Measurements from ENCODE around the gene ZNF549. TPM values are rescaled to one million over a fixed set of nuclear protein-coding genes. Genes with fewer than 3 reads are reported as not detected.

ZNF549 gene
- total and polyA plus RNA-seq, 2 of the 13 experiments (the other 11 are each of a cell fraction or from before 2014, with no cell fraction given): 2.8 to 6.4 TPM

DNA sequence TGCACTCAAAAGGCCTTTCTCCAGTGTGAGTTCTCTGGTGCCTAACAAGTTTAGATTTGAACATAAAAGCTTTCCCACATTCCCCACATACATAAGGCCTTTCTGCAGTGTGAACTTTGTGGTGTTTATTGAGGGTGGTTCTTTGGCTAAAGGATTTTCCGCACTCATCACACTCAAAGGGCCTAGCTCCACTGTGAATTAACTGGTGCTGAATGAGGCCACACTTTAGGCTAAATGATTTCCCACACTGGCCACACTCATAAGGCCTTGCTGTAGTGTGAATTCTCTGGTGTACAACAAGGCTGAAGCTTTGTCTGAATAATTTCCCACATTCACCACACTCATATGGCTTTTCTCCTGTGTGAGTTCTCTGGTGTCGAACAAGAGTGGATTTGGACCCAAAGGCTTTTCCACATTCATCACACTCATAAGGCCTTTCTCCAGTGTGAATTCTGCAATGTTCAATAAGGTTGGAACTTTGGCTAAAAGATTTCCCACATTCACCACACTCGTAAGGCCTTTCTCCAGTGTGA lies 45.3 kb downstream of the ZNF549 start:
- peaks cover 78% of the 10 kb centered on the region for H3K9me3 ChIP-seq (ENCODE audit: low read length)
- no peak for ATAC-seq

DNA sequence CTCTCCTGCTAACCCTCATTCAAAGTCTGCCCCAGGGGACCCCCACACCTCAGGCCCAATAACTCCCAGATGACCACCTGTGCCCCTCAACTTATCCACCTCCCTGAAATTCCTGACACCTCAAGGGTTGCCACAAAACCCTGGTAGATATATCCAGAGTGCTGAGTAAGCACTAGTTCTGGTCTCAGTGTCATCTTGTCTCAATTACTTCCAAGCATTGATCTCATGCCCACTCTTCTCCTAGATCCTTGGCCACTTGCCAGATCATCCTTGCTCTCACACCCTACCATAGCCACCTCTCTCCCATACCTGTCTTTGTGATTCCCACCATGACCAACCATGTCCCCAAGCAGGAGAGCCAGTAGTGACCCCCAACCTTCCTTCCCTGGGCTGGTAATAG lies 49.5 kb downstream of the ZNF549 start:
- no peak overlapping the region for H3K4me3 ChIP-seq (replicated peaks in 1 of 3; ENCODE audit: insufficient read depth in 1 of 3, low read depth in 2 of 3, low read length in 3 of 3)
- FAIRE-seq (no peak), DNase-seq (ENCODE audit: low spot score) (no peak), ATAC-seq (no peak)
- no peak overlapping the region for H3K9ac ChIP-seq (ENCODE audit: insufficient read depth, low read depth, low read length)
- intact Hi-C loops (cut with micrococcal nuclease; ENCODE audit: unreplicated experiment): no loop called here
- ChIA-PET CTCF (ENCODE audit: low intra/inter-chr PET ratio, low total read pairs) (no interaction called here), POLR2A (no interaction called here)
- peaks cover 14 to 51% of the 10 kb centered on the region in 2 experiments for H3K36me3 ChIP-seq (replicated peaks in 1 of 2; ENCODE audit: control insufficient read depth in 1 of 2, insufficient read depth in 2 of 2, low read length in 2 of 2)
- H2AFZ ChIP-seq (ENCODE audit: low read length): no peak overlapping the region
- H3K4me1 ChIP-seq (ENCODE audit: insufficient read depth, low read length): peaks cover 16% of the 10 kb centered on the region
- no peaks in the 10 kb centered on the region; a peak in 1 of 5 replicates for H3K27me3 ChIP-seq (ENCODE audit: control insufficient read depth in 1 of 2, insufficient read depth in 2 of 2, low read length in 2 of 2)
- TF ChIP-seq LCORL (IDR thresholded peaks at IDR 0.05) (0 out of 2 replicates have a peak, but pooled peaks have one; percentile 28), LCORL (CRISPR knock-in tag; IDR thresholded peaks at IDR 0.05) (no peak), MAFK (conservative IDR thresholded peaks at IDR 0.05 in 1 of 2, IDR thresholded peaks at IDR 0.05 in 1 of 2; ENCODE audit: low read length in 2 of 2) (peak; percentile 72 to 80), GATAD2A (CRISPR knock-in tag; IDR thresholded peaks at IDR 0.05) (no peak), FOXJ3 (CRISPR knock-in tag; IDR thresholded peaks at IDR 0.05; ENCODE audit: borderline replicate concordance) (no peak), MAFF (IDR thresholded peaks at IDR 0.05; ENCODE audit: low read depth, low read length) (peak; percentile 75), KAT2B (IDR thresholded peaks at IDR 0.05; ENCODE audit: borderline replicate concordance, low read depth, low read length) (no peak), ZNF484 (CRISPR knock-in tag; IDR thresholded peaks at IDR 0.05; ENCODE audit: borderline replicate concordance, low read depth) (no peak), ATF7 (IDR thresholded peaks at IDR 0.05) (no peak), ATF7 (CRISPR knock-in tag; IDR thresholded peaks at IDR 0.05) (no peak), ZSCAN22 (CRISPR knock-in tag; IDR thresholded peaks at IDR 0.05) (no peak), SIN3A (IDR thresholded peaks at IDR 0.05; ENCODE audit: borderline replicate concordance, low read depth, low read length) (no peak)
- TF ChIP-seq, protein P1, sequence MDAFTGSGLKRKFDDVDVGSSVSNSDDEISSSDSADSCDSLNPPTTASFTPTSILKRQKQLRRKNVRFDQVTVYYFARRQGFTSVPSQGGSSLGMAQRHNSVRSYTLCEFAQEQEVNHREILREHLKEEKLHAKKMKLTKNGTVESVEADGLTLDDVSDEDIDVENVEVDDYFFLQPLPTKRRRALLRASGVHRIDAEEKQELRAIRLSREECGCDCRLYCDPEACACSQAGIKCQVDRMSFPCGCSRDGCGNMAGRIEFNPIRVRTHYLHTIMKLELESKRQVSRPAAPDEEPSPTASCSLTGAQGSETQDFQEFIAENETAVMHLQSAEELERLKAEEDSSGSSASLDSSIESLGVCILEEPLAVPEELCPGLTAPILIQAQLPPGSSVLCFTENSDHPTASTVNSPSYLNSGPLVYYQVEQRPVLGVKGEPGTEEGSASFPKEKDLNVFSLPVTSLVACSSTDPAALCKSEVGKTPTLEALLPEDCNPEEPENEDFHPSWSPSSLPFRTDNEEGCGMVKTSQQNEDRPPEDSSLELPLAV (CRISPR knock-in tag; conservative IDR thresholded peaks at IDR 0.05; ENCODE audit: low read depth): no peak
- H3K4me2 ChIP-seq (ENCODE audit: low read depth, low read length): no peak overlapping the region
- peaks cover 17% of the 10 kb centered on the region for H3K79me2 ChIP-seq (ENCODE audit: insufficient read depth, low read length)
- H3K9me3 ChIP-seq (ENCODE audit: low read length): peaks cover 36% of the 10 kb centered on the region
- in situ Hi-C loops (cut with HindIII; ENCODE audit: extremely low pct_ligation_motif_present, low pct_unique_long_range_greater_than_20kb): loop anchor here (10.0 kb wide), 1 partner anchor 578 kb away; the partner anchor contains the start of gene ZNF329
- H3K27ac ChIP-seq (ENCODE audit: extremely low read length, insufficient read depth, low read length): no peak overlapping the region
- H4K20me1 ChIP-seq (ENCODE audit: insufficient read depth, low read length): no peaks in the 10 kb centered on the region
- BruUV-seq (replicated peaks): no TSS peak

More for the DNA sequence above, 45.3 kb downstream of the ZNF549 start:
- FAIRE-seq (no peak), DNase-seq (ENCODE audit: low spot score) (no peak)
- TF ChIP-seq ZNF589 (CRISPR knock-in tag; conservative IDR thresholded peaks at IDR 0.05) (no peak), ZNF274 (CRISPR knock-in tag; IDR thresholded peaks at IDR 0.05) (peak; percentile 87; the same call in 1 of the 2 replicates)
- intact Hi-C loops (cut with micrococcal nuclease; ENCODE audit: unreplicated experiment) (no loop called here), in situ Hi-C loops (cut with HindIII; ENCODE audit: extremely low pct_ligation_motif_present, low pct_unique_long_range_greater_than_20kb) (loop anchor here (10.0 kb wide), 1 partner anchor 582 kb away; the partner anchor contains the start of gene ZNF329)
- Histone ChIP-seq H4K20me1 (ENCODE audit: insufficient read depth, low read length) (no peaks in the 10 kb centered on the region), H3K27me3 (ENCODE audit: control insufficient read depth in 1 of 2, insufficient read depth in 2 of 2, low read length in 2 of 2) (no peaks in the 10 kb centered on the region), H3K36me3 (replicated peaks in 1 of 2; ENCODE audit: control insufficient read depth in 1 of 2, insufficient read depth in 2 of 2, low read length in 2 of 2) (peaks cover 14 to 51% of the 10 kb centered on the region in 2 experiments), H3K9ac (ENCODE audit: insufficient read depth, low read depth, low read length) (no peak overlapping the region), H3K4me2 (ENCODE audit: low read depth, low read length) (no peak overlapping the region), H3K27ac (ENCODE audit: extremely low read length, insufficient read depth, low read length) (no peak overlapping the region), H3K4me1 (ENCODE audit: insufficient read depth, low read length) (peaks cover 4% of the 10 kb centered on the region), H2AFZ (ENCODE audit: low read length) (no peak overlapping the region), H3K79me2 (ENCODE audit: insufficient read depth, low read length) (peaks cover 9% of the 10 kb centered on the region), H3K4me3 (replicated peaks in 1 of 3; ENCODE audit: insufficient read depth in 1 of 3, low read depth in 2 of 3, low read length in 3 of 3) (no peak overlapping the region)
- 98% methylated on average over 3 of the region's 3 CpGs for WGBS (ENCODE audit: low lambda C conversion rate)
- no TSS peak for BruUV-seq (replicated peaks)
- POLR2A ChIA-PET: no interaction called here
- CTCF ChIA-PET (ENCODE audit: low intra/inter-chr PET ratio, low total read pairs): no interaction called here

Data from HepG2 (cell line).